GM19324 (cell line): ENCODE measurements around the gene ESR1.

Experiments
- ATAC-seq: cut with Tn5 transposase; IDR thresholded peaks from one replicate; pipeline ENCODE4 v1.9.1; 2021; ENCODE audit warnings: mild to moderate bottlenecking, moderate library complexity; ENCODE audit not compliant: unreplicated experiment, low FRiP score

The ESR1 gene

GRCh38 chr6:152086223-152086873 is 278.9 kb downstream of the ESR1 start:
- no peak for ATAC-seq

GRCh38 chr6:152087096-152087495 is 279.6 kb downstream of the ESR1 start:
- no peak for ATAC-seq

GRCh38 chr6:152087701-152088100 is 280.2 kb downstream of the ESR1 start:
- ATAC-seq = no peak

- ATAC-seq = no peak
These were observed 282.5 kb downstream of the ESR1 start for GRCh38 chr6:152089992-152090391.

- ATAC-seq = no peak
These were observed 283.7 kb downstream of the ESR1 start for GRCh38 chr6:152091201-152091600.

- no peak for ATAC-seq
These were observed 284.4 kb downstream of the ESR1 start for GRCh38 chr6:152091851-152092341.

- no peak for ATAC-seq
These were observed 286.2 kb downstream of the ESR1 start for GRCh38 chr6:152093711-152094110.

GRCh38 chr6:152094276-152094675 is 286.8 kb downstream of the ESR1 start:
- no peak for ATAC-seq

GRCh38 chr6:152094992-152095592 is 287.6 kb downstream of the ESR1 start:
- no peak for ATAC-seq

- no peak for ATAC-seq
These were observed 289.5 kb downstream of the ESR1 start for GRCh38 chr6:152096863-152097496.

- no peak for ATAC-seq
These were observed 291.2 kb downstream of the ESR1 start for GRCh38 chr6:152098683-152099082.

- ATAC-seq = no peak
These were observed 292.1 kb downstream of the ESR1 start for GRCh38 chr6:152099446-152100182.

GRCh38 chr6:152100183-152100618 is 292.7 kb downstream of the ESR1 start:
- ATAC-seq = no peak

GRCh38 chr6:152107973-152108372 is 300.5 kb downstream of the ESR1 start:
- ATAC-seq = no peak

GRCh38 chr6:152110886-152111820 is 303.7 kb downstream of the ESR1 start:
- ATAC-seq = no peak

GRCh38 chr6:152112491-152113261 is 305.2 kb downstream of the ESR1 start:
- ATAC-seq = no peak

- peak; percentile 68 for ATAC-seq
These were observed 310.0 kb downstream of the ESR1 start for GRCh38 chr6:152117156-152118133.

- no peak for ATAC-seq
These were observed 310.7 kb downstream of the ESR1 start for GRCh38 chr6:152118224-152118623.
